HG02973 (cell line): ENCODE data around the gene ZSCAN21.
A peak's percentile ranks its signal among the peaks of the same experiment; 100 is the strongest.
"Not testable (repeated sequence)": the region's sequence is repeated elsewhere in the genome, so short reads cannot be mapped to it uniquely, and the experiment has no call there.

Experiments
- ATAC-seq: cut with Tn5 transposase; IDR thresholded peaks from one replicate; pipeline ENCODE4 v1.9.1; 2021; ENCODE audit warnings: moderate library complexity; ENCODE audit not compliant: unreplicated experiment

Gene ZSCAN21

DNA sequence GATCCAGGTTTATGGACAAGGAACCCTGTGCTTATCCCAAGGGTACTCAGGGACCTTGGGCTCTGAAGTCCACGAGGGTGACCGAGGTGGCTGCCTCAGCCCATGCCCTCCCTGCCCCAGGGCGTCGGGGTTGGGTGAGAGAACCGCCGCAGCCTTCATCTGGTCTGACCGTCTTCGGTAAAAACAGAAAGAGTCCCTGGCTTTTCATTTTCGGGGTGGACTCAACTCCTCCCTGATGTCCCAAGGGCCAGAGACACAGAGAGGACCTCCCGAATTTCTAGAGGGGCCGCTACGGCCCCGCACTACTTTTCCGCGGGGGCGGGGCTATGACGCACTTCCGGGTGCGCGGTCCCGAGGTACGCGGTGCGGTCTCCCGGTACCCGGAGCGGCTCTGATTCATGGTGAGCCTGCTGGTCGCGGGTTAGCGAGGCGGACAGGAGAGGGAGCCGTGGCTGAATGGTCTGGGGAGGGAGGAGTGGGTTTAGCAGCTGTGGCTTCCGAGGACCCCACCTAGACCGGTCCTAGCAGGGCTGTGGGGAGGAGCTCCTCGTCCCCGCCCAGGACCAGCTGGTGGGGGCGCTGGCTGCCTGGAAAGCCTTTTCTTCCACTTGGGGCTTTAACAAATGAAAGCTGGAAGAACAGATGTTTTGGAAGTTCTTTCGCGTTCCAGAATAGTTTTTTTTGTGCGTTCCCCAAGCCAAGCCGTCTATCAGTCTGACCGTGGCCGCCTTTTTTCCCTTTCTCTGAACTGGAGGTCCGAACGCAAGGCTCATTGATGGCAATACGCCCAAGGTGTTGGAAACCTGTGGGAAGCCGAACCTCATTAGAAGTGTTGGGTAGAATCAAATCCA lies at the start of gene ZSCAN21:
Gene ZSCAN21 (plus strand): TSS at position 334 of the 851 bp plus-strand sequence. CDS start 7,233 bp downstream, outside the sequence.
- peak; percentile 75 for ATAC-seq

DNA sequence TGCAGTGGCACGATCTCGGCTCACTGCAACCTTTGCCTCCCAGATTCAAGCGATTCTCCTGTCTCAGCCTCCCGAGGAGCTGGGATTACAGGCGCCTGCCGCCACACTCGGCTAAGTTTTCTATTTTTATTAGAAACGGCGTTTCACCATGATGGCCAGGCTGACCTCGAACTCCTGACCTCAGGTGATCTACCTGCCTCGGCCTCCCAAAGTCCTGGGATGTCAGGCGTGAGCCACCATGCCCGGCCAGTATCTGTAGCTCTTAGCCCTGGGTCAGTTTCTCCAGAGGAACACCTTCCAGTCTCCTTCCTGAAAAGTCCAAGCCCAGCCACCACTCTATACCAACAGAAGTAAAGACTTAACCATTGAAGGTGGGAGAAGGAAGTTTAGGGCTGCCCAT lies 49.3 kb upstream of the ZSCAN21 start:
- no peak for ATAC-seq

- no peak for ATAC-seq
Observed at GRCh38 chr7:100003711-100004661, 45.6 kb upstream of the ZSCAN21 start.

- no peak for ATAC-seq
Observed at GRCh38 chr7:100007887-100008286, 41.7 kb upstream of the ZSCAN21 start.

DNA sequence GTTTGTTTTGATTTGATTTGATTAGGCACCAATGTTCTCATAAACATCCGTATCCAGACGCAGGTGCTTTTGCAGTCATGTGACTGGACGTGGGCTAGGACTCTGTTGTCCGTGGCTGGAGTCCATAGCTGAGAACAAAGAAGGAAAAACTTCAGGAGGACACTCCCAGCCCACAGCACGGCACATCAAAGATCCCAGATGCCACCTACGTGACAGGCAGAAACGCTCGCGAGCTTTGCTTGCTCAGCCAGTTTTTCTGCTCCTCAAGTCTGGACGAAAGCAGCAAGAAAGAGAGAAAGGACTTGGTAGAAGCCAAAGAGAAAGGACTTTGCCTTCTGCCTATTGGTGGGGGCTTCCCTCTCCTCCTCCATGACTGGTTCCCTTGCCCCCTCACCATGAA lies 41.0 kb upstream of the ZSCAN21 start:
- ATAC-seq = no peak

GRCh38 chr7:100009952-100010351 lies 39.6 kb upstream of the ZSCAN21 start:
- not testable (repeated sequence) for ATAC-seq

DNA sequence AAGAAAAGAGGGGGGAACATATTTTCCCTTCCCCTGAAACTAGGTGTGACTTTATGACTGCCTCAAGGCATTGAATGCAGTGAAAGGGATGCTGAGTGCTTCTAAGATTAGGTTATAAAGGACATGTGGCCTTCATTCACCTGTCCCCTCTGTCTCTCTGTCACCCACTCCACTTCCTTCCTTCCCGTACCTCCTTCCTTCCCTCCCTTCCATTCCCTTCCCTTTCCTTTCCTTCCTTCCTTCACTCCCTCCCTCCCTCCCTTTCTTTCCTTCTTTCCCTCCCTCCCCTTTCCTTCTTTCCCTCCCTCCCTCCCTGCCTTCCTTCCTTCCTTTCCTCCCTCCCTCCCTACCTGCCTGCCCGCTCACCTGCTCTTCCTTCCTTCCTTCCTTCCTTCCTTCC lies 38.7 kb upstream of the ZSCAN21 start:
- ATAC-seq = no peak

- no peak for ATAC-seq
Observed at GRCh38 chr7:100011516-100011915, 38.1 kb upstream of the ZSCAN21 start.

DNA sequence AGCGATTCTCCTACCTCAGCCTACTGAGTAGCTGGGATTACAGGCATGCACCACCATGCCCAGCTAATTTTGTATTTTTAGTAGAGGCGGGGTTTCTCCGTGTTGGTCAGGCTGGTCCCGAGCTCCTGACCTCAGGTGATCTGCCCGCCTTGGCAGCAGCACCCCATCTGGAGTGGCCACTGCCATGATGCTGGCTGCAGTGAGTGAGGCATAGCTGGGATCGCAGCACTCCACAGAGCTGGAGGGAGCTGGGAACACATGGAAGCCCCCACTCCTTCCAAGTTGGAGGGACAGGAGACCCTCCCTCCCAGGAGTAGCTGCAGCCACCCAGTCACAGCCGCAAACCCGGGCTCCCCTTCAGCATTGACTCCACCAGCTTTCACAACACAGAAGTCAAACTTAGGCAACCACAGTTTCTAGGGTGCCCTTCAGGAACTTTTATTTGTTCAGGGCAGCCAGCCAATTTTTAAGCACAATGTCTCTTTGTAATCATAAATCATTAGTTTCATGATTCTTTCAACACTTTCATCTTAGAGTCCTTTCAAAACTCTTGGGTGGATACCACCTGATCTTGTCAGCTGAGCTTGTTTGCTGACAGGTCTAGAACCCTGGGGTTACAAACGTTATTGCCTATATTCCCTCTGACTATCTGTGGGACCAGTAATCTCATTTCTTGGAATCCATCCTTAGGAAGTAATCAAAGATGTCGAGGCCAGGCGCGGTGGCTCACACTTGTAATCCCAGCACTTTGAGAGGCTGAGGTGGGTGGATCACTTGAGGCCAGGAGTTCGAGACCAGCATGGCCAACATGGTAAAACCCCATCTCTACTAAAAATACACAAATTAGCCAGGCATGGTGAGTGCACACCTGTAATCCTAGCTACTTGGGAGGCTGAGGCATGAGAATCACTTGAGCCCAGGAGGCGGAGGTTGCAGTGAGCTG lies 36.9 kb upstream of the ZSCAN21 start:
- ATAC-seq = not testable (repeated sequence)

- no peak for ATAC-seq
Observed at GRCh38 chr7:100013328-100013676, 36.3 kb upstream of the ZSCAN21 start.

DNA sequence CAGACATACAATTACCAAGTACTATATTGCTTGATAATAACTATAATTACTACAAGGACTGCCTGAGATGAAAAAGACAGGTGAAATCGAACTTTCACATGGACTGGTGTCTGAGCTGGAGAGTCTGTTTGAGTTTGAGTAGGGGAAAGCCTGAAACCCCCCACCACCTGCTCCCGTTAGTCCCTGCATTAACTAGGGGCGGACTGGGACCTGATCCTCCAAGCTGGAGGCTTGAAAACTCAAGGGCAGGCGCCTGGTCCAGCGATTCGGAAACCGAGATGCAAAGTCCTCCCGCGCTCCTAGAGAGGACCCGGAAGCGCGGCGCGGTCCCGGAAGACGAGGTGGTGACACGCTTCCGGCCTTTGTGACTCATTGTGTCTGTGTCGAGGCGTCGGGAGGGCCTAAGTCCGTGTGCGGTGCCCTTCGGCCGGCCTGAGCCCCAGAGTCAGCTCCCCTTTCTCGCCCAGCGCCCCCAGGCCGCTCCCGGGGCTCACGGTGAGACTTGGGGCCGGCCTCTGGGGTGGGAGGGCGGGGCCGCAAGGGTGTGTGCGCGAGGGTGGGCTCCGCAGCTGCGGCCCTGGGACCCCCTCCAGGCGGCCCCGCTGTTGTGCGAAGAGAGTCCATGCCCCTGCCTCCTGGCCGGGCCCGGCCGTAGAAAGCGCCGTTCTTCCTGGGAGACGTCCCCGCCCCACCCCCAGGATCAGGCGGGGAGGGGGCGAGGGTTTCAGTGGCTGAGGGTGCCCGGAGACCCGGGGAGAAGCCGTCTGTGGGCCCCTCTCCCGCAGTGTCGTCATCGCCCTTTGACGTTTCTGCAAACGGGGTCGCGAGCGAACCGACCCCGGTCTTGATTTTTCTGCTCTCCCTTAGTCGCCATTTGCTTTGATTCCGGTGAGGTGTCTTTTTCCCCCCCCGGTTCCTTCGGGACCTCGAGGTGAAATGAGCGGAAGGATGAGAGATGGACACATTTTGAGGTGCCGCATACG lies 34.1 kb upstream of the ZSCAN21 start, which contains the start of gene ZKSCAN1:
Gene ZKSCAN1 (plus strand): TSS at position 365 of the 983 bp plus-strand sequence. CDS start 7,911 bp downstream, outside the sequence.
- peak; percentile 90 for ATAC-seq

DNA sequence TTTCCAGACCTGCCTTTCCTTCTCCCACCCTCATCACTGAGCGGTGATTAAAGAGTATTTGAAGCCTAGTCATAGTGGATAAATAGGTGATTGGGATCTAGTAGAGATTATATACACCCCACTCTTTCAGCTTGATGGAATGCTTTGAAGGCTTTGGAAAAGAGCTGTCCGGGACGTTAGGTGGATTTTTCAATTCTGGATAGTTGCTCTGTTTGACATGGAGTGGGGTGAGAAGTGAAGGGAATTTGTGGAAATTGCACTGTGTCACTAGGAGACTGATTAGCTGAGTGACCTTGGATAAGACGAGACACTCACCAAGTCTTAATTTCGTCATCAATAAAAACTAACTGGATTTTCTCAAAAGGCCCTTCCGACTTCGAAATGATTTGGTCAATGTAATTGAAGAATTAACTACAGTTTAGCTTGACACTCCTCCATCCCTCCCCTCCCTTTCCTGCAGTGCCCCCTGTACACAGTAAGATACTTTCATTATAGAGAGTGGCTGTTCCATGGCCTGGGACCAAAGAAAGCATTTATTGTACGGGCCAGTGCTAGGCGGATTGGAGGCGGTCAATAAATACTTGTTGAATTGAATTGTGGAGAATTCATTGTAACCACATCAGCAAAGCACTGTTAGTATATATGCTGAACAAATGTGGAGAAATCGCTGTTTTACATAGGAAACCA lies 33.2 kb upstream of the ZSCAN21 start:
- ATAC-seq = no peak

DNA sequence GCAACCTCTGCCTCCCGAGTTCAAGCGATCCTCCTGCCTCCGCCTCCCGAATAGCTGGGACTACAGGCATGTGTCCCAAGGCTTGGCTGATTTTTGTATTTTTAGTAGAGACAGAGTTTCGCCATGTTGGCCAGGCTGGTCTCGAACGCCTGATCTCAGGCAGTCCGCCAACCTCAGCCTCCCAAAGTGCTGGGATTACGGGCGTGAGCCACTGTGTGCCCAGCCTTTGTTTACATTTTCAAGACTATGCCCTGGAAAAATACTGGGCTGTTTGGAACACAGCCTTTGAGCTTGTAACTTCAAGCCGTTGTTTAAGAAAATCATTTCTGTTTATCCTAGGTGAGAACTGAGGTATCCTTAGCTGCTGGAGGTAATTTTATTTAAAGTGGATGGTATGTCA lies 32.3 kb upstream of the ZSCAN21 start:
- ATAC-seq = no peak

- ATAC-seq = no peak
Observed at GRCh38 chr7:100017875-100018274, 31.7 kb upstream of the ZSCAN21 start.

GRCh38 chr7:100019908-100020307 lies 29.7 kb upstream of the ZSCAN21 start:
- no peak for ATAC-seq

DNA sequence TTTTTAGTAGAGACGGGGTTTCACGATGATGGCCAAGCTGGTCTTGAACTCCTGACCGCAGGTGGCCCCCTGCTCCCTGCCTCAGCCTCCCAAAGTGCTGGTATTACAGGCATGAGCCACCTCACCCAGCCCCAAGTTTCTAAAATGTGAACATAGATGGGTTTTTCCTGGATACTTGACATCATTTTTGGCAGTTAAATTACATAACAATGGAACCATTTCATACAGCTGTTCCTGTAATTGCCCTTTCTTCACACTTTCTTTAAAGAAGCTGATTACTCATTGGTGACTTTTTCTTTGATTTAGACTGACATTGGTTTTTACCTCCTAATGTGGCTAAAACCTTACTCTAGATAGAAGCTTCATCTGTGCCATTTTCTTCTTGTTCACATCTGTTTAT lies 28.3 kb upstream of the ZSCAN21 start:
- no peak for ATAC-seq

DNA sequence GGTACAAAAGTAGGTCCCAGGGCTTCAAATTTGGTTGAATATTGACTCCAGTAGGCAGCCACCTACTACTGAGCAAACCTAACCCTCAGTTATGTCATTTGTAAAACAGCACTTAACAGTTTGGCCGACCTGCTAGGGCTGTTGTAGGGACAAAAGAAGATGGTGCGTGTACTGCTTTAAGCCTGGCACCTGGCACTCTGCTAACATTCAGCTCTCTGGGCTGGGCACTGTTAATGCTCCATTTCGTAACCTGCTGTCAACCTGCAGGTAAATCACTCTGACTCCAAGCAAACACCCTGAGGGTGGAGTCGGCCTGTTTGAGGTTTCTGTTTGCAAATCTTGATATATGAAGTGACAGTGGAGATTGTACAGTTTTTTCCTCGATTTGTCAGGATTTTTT lies 27.0 kb upstream of the ZSCAN21 start:
- no peak for ATAC-seq

DNA sequence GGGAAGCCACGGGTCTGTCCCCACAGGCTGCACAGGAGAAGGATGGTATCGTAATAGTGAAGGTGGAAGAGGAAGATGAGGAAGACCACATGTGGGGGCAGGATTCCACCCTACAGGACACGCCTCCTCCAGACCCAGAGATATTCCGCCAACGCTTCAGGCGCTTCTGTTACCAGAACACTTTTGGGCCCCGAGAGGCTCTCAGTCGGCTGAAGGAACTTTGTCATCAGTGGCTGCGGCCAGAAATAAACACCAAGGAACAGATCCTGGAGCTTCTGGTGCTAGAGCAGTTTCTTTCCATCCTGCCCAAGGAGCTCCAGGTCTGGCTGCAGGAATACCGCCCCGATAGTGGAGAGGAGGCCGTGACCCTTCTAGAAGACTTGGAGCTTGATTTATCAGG lies 26.0 kb upstream of the ZSCAN21 start:
- no peak for ATAC-seq
